ENCODE results near the gene TIMP4.

TIMP4 gene

DNA sequence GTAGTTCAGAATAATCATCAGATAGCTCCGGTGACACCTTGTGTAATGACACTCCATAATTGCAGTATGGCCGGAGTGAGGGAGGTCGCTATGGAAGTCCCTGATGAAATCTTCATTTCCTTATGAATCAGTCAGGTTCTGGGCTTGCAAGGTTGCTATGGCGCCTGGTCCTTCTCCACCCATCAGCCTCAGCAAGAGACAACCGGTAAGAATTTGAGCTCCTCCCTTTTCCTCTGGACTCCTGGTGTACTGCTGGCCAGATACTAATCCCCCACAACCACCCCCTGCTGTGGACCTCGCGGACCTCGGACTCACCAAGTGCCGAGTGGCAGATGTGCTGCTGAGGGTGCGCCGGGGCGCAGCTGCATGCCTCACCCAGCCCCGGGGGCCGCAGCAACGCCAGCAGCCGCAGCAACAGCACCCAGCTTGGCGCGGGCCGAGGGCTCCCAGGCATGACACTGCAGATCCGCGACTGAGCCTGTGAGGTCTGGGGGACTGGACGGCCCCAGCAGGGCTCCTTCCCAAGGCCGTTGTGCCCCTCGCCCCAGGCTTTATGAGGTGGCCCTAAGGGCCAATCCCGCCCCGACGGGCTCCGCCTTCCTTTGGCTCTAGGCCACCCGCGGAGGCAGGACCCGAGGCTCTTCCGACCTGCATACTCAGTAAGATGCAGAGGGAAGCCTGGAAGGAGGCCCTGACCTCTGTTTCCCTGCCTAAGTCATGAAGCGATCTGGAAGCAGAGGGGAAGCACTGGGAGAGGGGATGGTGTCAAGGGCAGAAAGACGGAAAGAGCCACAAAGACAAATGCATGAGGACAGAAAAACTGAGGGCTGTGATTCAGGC, at the start of gene TIMP4:
Gene TIMP4 (minus strand): TSS at position 526 of the 840 bp plus-strand sequence. CDS start 72 bp downstream, at position 454.
- H3K4me3 Mint-ChIP-seq: peak within 1 kb of the TSS; percentile 47
- H3K27me3 Mint-ChIP-seq: peaks cover 30% of the 10 kb centered on the region
- intact Hi-C loops (cut with micrococcal nuclease): no loop called here
- no peaks in the 10 kb centered on the region for H3K36me3 Mint-ChIP-seq (ENCODE audit: low read depth)
- peak within 1 kb of the TSS; percentile 3 for H3K27ac Mint-ChIP-seq
- H3K9me3 Mint-ChIP-seq: no peaks in the 10 kb centered on the region
- peaks cover 23% of the 10 kb centered on the region for H3K4me1 Mint-ChIP-seq (ENCODE audit: low read depth)

DNA sequence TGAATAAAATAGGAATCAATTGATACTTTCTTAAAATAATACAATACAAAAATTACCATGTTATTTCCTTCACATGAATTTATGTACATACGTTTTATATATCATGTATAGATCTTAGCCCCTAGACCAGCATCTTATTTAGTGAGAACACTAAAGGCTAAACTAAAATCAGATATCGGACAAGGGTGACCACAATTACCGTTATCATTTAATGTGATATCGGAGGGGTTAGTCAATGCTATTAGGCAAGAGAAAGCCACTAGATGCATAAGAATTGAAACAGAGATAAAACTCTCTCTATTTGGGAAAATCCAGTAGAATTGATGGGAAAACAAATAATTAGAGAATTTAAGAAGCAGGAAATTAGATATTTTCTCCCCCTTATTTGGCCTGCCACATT, 46.5 kb upstream of the TIMP4 start:
- Mint-ChIP-seq H3K36me3 (ENCODE audit: low read depth) (no peaks in the 10 kb centered on the region), H3K9me3 (peaks cover 5% of the 10 kb centered on the region), H3K4me3 (no peak overlapping the region), H3K4me1 (ENCODE audit: low read depth) (no peaks in the 10 kb centered on the region), H3K27me3 (peaks cover 3% of the 10 kb centered on the region), H3K27ac (no peak overlapping the region)
- intact Hi-C loops (cut with micrococcal nuclease): no loop called here

GRCh38 chr3:12201813-12202212, 43.1 kb upstream of the TIMP4 start:
- Mint-ChIP-seq H3K27me3 (peaks cover 3% of the 10 kb centered on the region), H3K27ac (no peak overlapping the region), H3K9me3 (no peaks in the 10 kb centered on the region), H3K4me1 (ENCODE audit: low read depth) (peaks cover 6% of the 10 kb centered on the region), H3K36me3 (ENCODE audit: low read depth) (no peaks in the 10 kb centered on the region), H3K4me3 (no peak overlapping the region)
- intact Hi-C loops (cut with micrococcal nuclease): no loop called here

GRCh38 chr3:12198301-12198700, 39.6 kb upstream of the TIMP4 start:
- intact Hi-C loops (cut with micrococcal nuclease): no loop called here
- H3K27ac Mint-ChIP-seq: no peak overlapping the region
- H3K36me3 Mint-ChIP-seq (ENCODE audit: low read depth): no peaks in the 10 kb centered on the region
- peaks cover 32% of the 10 kb centered on the region for H3K4me1 Mint-ChIP-seq (ENCODE audit: low read depth)
- H3K4me3 Mint-ChIP-seq: no peak overlapping the region
- peaks cover 4% of the 10 kb centered on the region for H3K27me3 Mint-ChIP-seq
- no peaks in the 10 kb centered on the region for H3K9me3 Mint-ChIP-seq

- H3K27ac Mint-ChIP-seq: no peak overlapping the region
- H3K4me1 Mint-ChIP-seq (ENCODE audit: low read depth): peaks cover 39% of the 10 kb centered on the region
- intact Hi-C loops (cut with micrococcal nuclease): no loop called here
- no peaks in the 10 kb centered on the region for H3K9me3 Mint-ChIP-seq
- H3K27me3 Mint-ChIP-seq: peaks cover 4% of the 10 kb centered on the region
- no peak overlapping the region for H3K4me3 Mint-ChIP-seq
- H3K36me3 Mint-ChIP-seq (ENCODE audit: low read depth): no peaks in the 10 kb centered on the region
Measured at GRCh38 chr3:12197475-12197874, 38.8 kb upstream of the TIMP4 start.

- Mint-ChIP-seq H3K27ac (peak overlapping the region; percentile 27), H3K4me1 (ENCODE audit: low read depth) (peaks cover 47% of the 10 kb centered on the region), H3K9me3 (no peaks in the 10 kb centered on the region), H3K27me3 (peaks cover 4% of the 10 kb centered on the region), H3K4me3 (no peak overlapping the region), H3K36me3 (ENCODE audit: low read depth) (no peaks in the 10 kb centered on the region)
- intact Hi-C loops (cut with micrococcal nuclease): no loop called here
Measured at GRCh38 chr3:12196684-12197083, 38.0 kb upstream of the TIMP4 start.

GRCh38 chr3:12195231-12195630, 36.5 kb upstream of the TIMP4 start:
- peak overlapping the region; percentile 83 for H3K27ac Mint-ChIP-seq
- peaks cover 3% of the 10 kb centered on the region for H3K27me3 Mint-ChIP-seq
- intact Hi-C loops (cut with micrococcal nuclease): no loop called here
- peaks cover 62% of the 10 kb centered on the region for H3K4me1 Mint-ChIP-seq (ENCODE audit: low read depth)
- H3K4me3 Mint-ChIP-seq: no peak overlapping the region
- no peaks in the 10 kb centered on the region for H3K36me3 Mint-ChIP-seq (ENCODE audit: low read depth)
- H3K9me3 Mint-ChIP-seq: no peaks in the 10 kb centered on the region

DNA sequence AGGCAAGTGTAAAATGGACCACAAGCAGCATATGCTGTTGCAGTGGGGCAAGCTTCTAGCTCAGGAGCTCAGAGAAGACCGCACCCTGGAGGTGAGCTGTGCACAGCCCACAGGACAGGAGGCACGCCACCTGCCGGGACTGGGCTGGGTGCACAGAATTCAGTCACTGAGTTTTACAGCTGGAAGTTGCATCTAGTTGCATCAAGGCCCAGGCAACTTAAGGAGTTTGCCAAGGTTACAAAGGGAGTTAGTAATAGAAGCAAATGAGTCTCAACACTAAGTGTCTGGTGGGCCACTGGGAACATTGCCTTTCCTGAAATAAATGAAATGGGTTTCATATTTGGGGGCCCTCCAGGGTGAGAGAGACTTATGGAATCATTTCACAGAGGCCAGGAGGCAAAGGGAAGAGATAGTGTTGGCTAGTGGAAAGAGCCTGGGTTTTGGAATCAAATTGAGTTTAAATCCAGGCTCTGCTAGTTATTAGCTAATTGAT, 36.0 kb upstream of the TIMP4 start:
- Mint-ChIP-seq H3K4me3 (peak overlapping the region; percentile 11), H3K27ac (peak overlapping the region; percentile 83), H3K9me3 (no peaks in the 10 kb centered on the region), H3K4me1 (ENCODE audit: low read depth) (peaks cover 67% of the 10 kb centered on the region), H3K27me3 (peaks cover 3% of the 10 kb centered on the region), H3K36me3 (ENCODE audit: low read depth) (no peaks in the 10 kb centered on the region)
- intact Hi-C loops (cut with micrococcal nuclease): loop anchor here (5.0 kb wide), 2 partner anchors 93 to 108 kb away; partner anchors contain the start of gene PPARG

DNA sequence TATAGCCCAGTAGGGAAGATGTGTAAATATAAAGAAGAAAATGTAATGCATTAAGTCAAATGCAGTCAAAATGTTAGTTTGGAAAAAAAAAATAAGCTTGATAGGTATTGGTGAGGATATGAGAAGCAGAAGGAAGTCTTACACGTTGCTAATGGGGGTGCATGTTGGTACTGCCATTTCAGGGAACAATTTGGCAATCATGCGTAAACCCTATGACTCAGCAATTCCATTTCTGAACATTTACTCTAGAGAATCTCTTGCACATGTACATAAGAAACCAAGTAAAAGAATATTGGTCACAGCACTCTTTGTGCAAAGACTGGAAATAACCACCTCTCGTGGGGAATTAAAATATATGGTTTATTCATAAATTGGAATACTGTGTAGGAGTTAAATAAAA, 35.5 kb upstream of the TIMP4 start:
- intact Hi-C loops (cut with micrococcal nuclease): loop anchor here (5.0 kb wide), 2 partner anchors 93 to 108 kb away; partner anchors contain the start of gene PPARG

DNA sequence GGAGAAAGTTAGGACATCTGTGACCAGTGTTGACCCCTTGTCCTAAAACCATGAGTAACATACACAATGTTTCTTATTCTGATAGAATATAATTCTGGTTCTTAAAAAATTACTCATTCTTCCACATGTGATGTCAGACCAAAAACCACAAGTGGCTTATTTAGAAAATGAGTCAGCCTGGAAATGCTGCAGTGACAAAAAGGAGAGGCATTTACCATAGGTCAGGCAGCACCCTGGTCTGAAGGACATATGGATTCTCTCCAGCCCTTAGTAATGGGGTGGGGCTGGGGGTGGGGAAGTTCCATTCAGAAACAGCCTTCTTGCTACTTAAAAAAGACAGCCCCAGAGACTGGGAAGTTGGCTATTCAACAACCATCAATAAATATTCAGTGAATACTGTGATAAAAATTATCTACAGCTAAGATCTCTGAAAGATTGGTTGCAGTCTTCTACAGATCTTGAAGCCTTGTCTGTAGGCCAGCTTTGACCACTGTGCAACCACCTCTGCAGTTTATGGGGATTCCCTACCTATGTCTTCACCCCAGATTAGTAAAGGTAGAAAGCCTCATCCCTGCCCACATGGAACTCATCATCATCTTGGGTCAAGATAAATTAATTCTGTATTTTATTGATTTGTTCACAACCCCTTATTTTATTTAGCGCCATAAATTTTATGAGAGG, 34.9 kb upstream of the TIMP4 start:
- peaks cover 72% of the 10 kb centered on the region for H3K4me1 Mint-ChIP-seq (ENCODE audit: low read depth)
- H3K27ac Mint-ChIP-seq: peak overlapping the region; percentile 95
- intact Hi-C loops (cut with micrococcal nuclease): loop anchor here (5.0 kb wide), 2 partner anchors 94 to 109 kb away; partner anchors contain the start of gene PPARG
- peaks cover 2% of the 10 kb centered on the region for H3K27me3 Mint-ChIP-seq
- no peaks in the 10 kb centered on the region for H3K9me3 Mint-ChIP-seq
- H3K4me3 Mint-ChIP-seq: no peak overlapping the region
- no peaks in the 10 kb centered on the region for H3K36me3 Mint-ChIP-seq (ENCODE audit: low read depth)

More for the DNA sequence above, 35.5 kb upstream of the TIMP4 start:
- Mint-ChIP-seq H3K9me3 (no peaks in the 10 kb centered on the region), H3K4me1 (ENCODE audit: low read depth) (peaks cover 68% of the 10 kb centered on the region), H3K4me3 (peak overlapping the region; percentile 11), H3K27ac (peak overlapping the region; percentile 83), H3K27me3 (peaks cover 2% of the 10 kb centered on the region), H3K36me3 (ENCODE audit: low read depth) (no peaks in the 10 kb centered on the region)

DNA sequence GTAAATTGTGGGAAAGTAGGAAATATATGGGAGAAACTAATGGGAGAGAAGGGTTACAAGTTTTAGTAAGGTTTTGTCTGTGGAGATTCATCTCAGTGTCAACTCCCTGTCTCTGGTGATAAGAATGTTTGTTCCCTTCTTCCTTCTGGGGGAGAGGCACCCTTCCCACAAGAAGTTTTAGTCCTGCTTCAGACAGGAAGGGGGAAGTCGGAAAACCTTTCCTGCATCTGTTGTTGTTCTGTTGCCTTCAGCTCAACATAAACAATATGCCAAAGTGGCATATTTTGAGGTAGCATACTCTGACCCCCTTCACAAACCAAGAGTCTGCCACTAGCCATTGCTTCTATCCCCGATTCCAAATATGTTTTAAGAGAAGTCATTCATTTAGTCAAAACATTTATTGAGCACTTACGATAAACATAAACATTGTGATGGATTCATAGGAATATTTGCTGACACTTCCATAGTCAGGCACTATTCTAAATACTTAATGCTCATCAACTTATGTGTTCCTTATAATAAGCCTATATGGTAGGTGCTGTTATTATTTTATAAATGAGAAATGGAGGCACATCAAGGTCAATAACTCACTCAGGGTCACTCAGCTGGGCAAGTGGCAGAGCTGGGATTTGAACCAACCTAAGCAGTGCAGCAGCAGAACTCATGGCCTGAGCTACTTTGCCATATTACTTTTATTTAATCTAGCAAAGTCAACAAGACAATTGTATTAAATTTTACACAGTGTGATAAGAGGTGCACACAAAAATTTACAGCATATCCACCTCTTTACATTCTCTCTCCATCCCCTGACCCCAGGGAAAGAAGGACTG, 34.2 kb upstream of the TIMP4 start:
- Mint-ChIP-seq H3K9me3 (no peaks in the 10 kb centered on the region), H3K4me3 (no peak overlapping the region), H3K27me3 (peaks cover 2% of the 10 kb centered on the region), H3K4me1 (ENCODE audit: low read depth) (peaks cover 80% of the 10 kb centered on the region), H3K36me3 (ENCODE audit: low read depth) (no peaks in the 10 kb centered on the region), H3K27ac (peak overlapping the region; percentile 95)
- intact Hi-C loops (cut with micrococcal nuclease): loop anchor here (5.0 kb wide), 2 partner anchors 94 to 109 kb away; partner anchors contain the start of gene PPARG

DNA sequence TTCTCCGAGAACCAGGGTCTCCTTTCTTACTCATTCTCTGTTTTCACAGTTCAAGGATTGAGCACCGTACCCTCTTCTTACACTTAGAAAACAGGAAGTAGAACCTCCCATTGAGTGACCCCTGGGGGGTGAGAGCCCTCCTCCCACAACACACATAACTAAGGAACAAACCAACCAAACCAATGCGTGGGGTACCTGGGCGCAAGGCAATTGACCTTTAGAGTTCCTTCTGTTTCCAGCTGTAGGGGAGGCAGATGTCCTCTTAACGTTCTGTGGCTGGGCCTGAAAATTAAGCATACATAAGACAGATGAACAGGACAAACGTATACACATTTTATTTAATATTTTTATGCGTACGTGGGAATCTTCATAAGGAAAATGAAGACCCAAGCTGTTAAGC, 33.5 kb upstream of the TIMP4 start:
- H3K9me3 Mint-ChIP-seq: no peaks in the 10 kb centered on the region
- no peak overlapping the region for H3K4me3 Mint-ChIP-seq
- peak overlapping the region; percentile 95 for H3K27ac Mint-ChIP-seq
- H3K4me1 Mint-ChIP-seq (ENCODE audit: low read depth): peaks cover 87% of the 10 kb centered on the region
- peaks cover 2% of the 10 kb centered on the region for H3K27me3 Mint-ChIP-seq
- H3K36me3 Mint-ChIP-seq (ENCODE audit: low read depth): no peaks in the 10 kb centered on the region
- intact Hi-C loops (cut with micrococcal nuclease): loop anchor here (5.0 kb wide), 2 partner anchors 95 to 110 kb away; partner anchors contain the start of gene PPARG

- Mint-ChIP-seq H3K9me3 (no peaks in the 10 kb centered on the region), H3K27me3 (peaks cover 2% of the 10 kb centered on the region), H3K4me3 (no peak overlapping the region), H3K36me3 (ENCODE audit: low read depth) (no peaks in the 10 kb centered on the region), H3K27ac (peak overlapping the region; percentile 95), H3K4me1 (ENCODE audit: low read depth) (peaks cover 90% of the 10 kb centered on the region)
- intact Hi-C loops (cut with micrococcal nuclease): loop anchor here (5.0 kb wide), 2 partner anchors 96 to 111 kb away; partner anchors contain the start of gene PPARG
Measured at GRCh38 chr3:12191559-12191958, 32.8 kb upstream of the TIMP4 start.
